Stomach (tissue), 9 donors: ENCODE data around the gene SLC24A3. TPM values are rescaled to one million over a fixed set of nuclear protein-coding genes. Genes with fewer than 3 reads are reported as not detected.

Experiments
- DNase-seq, 2 donors: peaks; one replicate each; pipeline versions ENCODE4 v3.0.0 to v3.0.0-alpha.2; 2013 to 2019
- H3K27ac ChIP-seq, 5 donors: fragments of 200-600 bp in 4 of 5; sonication (generic) in 4 of 5; one replicate each; pipeline ENCODE4 v1.5.1; 2013 to 2019; ENCODE audit warnings: mild to moderate bottlenecking in 1 of 5, moderate library complexity in 1 of 5
- H3K27me3 ChIP-seq, 3 donors: fragments of 200-600 bp; sonication (generic); one replicate each; pipeline ENCODE4 v1.5.1; 2017 to 2019; ENCODE audit warnings: mixed run types in 1 of 3
- H3K36me3 ChIP-seq, 4 donors: fragments of 200-600 bp; sonication (generic); 1 replicate in 3 of 4; 2 replicates in 1 of 4; pipeline ENCODE4 v1.5.1; 2016 to 2019
- H3K4me1 ChIP-seq, 4 donors: fragments of 200-600 bp; sonication (generic); one replicate each; pipeline ENCODE4 v1.5.1; 2016 to 2019
- H3K4me3 ChIP-seq, 4 donors: fragments of 200-600 bp; sonication (generic) in 3 of 4; one replicate each; pipeline ENCODE4 v1.5.1; 2016 to 2019; ENCODE audit warnings: mild to moderate bottlenecking in 1 of 4
- H3K9me3 ChIP-seq, 4 donors: fragments of 200-600 bp; sonication (generic); one replicate each; pipeline ENCODE4 v1.5.1; 2016 to 2019
- CTCF ChIP-seq, 7 experiments: fragments of 450-650 bp in 4 of 7; fragments of 200-600 bp in 3 of 7; sonication (generic) in 3 of 7; IDR thresholded peaks; one replicate each; pipeline ENCODE4 v1.5.1; 2016 to 2019; ENCODE audit warnings: antibody characterized with exemption in 7 of 7, control low read depth in 2 of 7, mild to moderate bottlenecking in 1 of 7
- EP300 ChIP-seq: sonication (generic); formaldehyde crosslinking; IDR thresholded peaks from one replicate; pipeline ENCODE4 v1.6.1; 2017; ENCODE audit warnings: antibody characterized with exemption
- POLR2A ChIP-seq, 4 donors: fragments of 450-650 bp; IDR thresholded peaks; one replicate each; pipeline ENCODE4 v1.6.1; 2016; ENCODE audit warnings: antibody characterized with exemption in 4 of 4, control low read depth in 2 of 4, mild to moderate bottlenecking in 1 of 4, moderate library complexity in 1 of 4
- POLR2AphosphoS5 ChIP-seq, 3 donors: sonication (generic); formaldehyde crosslinking; IDR thresholded peaks; one replicate each; pipeline ENCODE4 v1.6.1; 2016; ENCODE audit warnings: antibody characterized with exemption in 3 of 3
- WGBS, 5 donors: extraction: QIAGEN DNeasy Blood & Tissue Kit in 3 of 5; methylation state at CpG; one replicate each; pipeline versions ENCODE4 v1.1.5 to v1.1.7; 2013 to 2018; 5-methylcytosine and 5-hydroxymethylcytosine counted together
- intact Hi-C: fragments of 100-400 bp; cut with DNase I; formaldehyde crosslinking; loops from one replicate; pipeline ENCODE4 v1.15.1; 2023; ENCODE audit warnings: low total_unique reads
- polyA plus RNA-seq, 3 donors: library from polyadenylated mRNA; stranded (reverse); fragments of 200-250 nt; gene quantifications; one replicate each; pipeline ENCODE4 v1.2.3, GENCODE V29; 2013
- total RNA-seq, 5 donors: library from RNA; depleted of rRNA; stranded (reverse); fragments of >200 nt; gene quantifications; one replicate each; pipeline versions ENCODE4 v1.1.0 to v1.2.3, GENCODE V29; 2014 to 2016
- donor health status: healthy with polysubstance abuse.
- donor health status: Bipolar disorder and iron deficiency.
- donor health status: healthy.

SLC24A3 gene
- total and polyA plus RNA-seq, 8 donors = 1.8 to 9.0 (median 4.5) TPM

DNA sequence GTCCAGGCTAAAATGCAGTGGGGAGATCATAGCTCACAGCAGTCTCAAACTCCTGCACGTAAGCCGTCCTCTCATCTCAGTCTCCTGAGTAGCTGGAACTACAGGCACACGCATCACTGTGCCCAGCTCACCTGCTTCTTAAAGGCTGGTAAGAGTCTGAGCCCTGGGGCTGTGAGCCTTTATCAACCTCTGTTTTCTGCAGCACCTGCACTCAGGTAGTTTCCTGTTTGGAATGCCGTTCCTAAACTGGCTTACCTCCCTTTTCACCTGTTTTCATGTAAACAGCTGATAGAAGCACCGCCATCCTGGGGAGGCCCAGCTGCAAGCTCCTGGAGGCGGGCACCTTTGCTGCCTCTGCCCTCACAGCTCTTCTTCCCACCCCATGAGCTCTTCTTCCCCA is 45.4 kb downstream of the SLC24A3 start:
- H3K4me3 ChIP-seq = no peak overlapping the region
- no peaks in the 10 kb centered on the region for H3K9me3 ChIP-seq
- H3K27me3 ChIP-seq = no peaks in the 10 kb centered on the region
- no peaks in the 10 kb centered on the region for H3K36me3 ChIP-seq
- WGBS, 5 donors = 63 to 72% (median 65%) methylated on average over 6 of the region's 6 CpGs
- H3K4me1 ChIP-seq = peaks cover 0 to 21% (median 0%) of the 10 kb centered on the region in 4 donors
- intact Hi-C loops = no loop called here
- no peak overlapping the region for H3K27ac ChIP-seq
- TF ChIP-seq POLR2AphosphoS5 (IDR thresholded peaks at IDR 0.05) = no peak
- TF ChIP-seq CTCF (IDR thresholded peaks at IDR 0.05) = no peak
- no peak for TF ChIP-seq POLR2A (IDR thresholded peaks at IDR 0.05)
- no peak for TF ChIP-seq EP300
- no peak for DNase-seq

GRCh38 chr20:19259141-19259591 is 46.7 kb downstream of the SLC24A3 start:
- Histone ChIP-seq H3K36me3 (no peaks in the 10 kb centered on the region), H3K9me3 (no peaks in the 10 kb centered on the region), H3K27ac (no peak overlapping the region), H3K27me3 (no peaks in the 10 kb centered on the region), H3K4me3 (no peak overlapping the region), H3K4me1 (peaks cover 0 to 16% (median 0%) of the 10 kb centered on the region in 4 donors)
- TF ChIP-seq POLR2A (IDR thresholded peaks at IDR 0.05) = no peak
- no peak for TF ChIP-seq EP300
- no peak for TF ChIP-seq CTCF (IDR thresholded peaks at IDR 0.05)
- no peak for TF ChIP-seq POLR2AphosphoS5 (IDR thresholded peaks at IDR 0.05)
- DNase-seq = no peak
- WGBS, 5 donors = 82 to 90% (median 86%) methylated on average over 6 to 7 of the region's 7 CpGs
- intact Hi-C loops = no loop called here

DNA sequence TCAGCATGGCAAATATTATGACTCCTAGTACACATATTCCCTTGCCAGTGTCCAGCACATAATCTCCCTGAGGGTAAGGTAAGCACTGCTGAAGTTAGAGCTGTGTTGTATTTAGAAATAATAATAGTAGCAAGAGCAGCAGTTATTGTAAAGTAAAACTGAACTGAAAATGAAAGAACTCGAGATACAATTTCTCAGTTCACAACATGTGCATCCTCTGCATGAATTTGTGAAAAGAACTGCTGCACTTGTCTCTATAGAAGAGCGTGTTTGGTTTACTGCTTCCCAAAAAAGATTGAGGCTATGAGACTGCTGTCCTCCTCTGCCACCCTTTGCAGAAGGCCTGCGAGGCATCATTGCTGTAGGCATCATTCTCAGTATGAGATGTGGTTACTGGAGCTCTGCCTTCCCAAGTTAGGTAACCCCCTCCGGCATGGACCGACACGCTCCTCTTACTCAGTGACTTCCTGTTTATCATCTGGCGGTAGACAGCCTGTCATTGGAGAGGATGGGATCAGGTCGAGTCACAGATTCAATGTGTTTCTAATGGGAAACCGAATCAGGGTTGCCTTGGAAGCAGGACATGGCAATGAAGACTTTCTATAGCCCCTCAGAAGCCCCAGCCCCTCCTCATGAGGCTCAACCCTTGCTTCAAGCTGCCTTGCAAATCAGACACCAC is 48.1 kb downstream of the SLC24A3 start:
- Histone ChIP-seq H3K36me3 (no peaks in the 10 kb centered on the region), H3K27me3 (no peaks in the 10 kb centered on the region), H3K9me3 (no peaks in the 10 kb centered on the region), H3K4me3 (no peak overlapping the region), H3K27ac (no peak overlapping the region), H3K4me1 (peaks cover 0 to 11% (median 0%) of the 10 kb centered on the region in 4 donors)
- intact Hi-C loops = no loop called here
- TF ChIP-seq POLR2AphosphoS5 (IDR thresholded peaks at IDR 0.05) = no peak
- TF ChIP-seq EP300 = no peak
- TF ChIP-seq POLR2A (IDR thresholded peaks at IDR 0.05) = no peak
- TF ChIP-seq CTCF (IDR thresholded peaks at IDR 0.05) = no peak
- DNase-seq = no peak
- 66 to 72% (median 68%) methylated on average over 9 of the region's 9 CpGs for WGBS, 5 donors

DNA sequence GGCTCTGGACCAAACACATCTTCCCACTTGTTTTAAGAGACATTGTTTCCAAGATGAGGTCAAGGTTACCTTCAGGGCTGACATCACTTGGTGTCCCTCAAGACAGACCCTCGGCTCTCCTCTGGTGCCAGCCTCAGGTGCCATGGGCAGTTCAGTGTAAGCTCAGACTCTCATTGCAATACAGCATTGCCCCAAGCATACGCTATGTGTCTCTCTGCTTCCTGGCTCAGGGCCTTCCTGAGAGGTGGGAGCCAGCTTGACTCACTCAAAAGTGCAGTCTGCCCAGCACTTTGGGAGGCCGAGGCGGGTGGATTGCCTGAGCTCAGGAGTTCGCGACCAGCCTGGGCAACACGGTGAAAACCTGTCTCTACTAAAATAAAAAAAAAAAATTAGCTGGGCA is 51.7 kb downstream of the SLC24A3 start:
- intact Hi-C loops = no loop called here
- TF ChIP-seq POLR2AphosphoS5 (IDR thresholded peaks at IDR 0.05) (no peak), CTCF (IDR thresholded peaks at IDR 0.05) (no peak), EP300 (no peak), POLR2A (IDR thresholded peaks at IDR 0.05) (no peak)
- H3K27ac ChIP-seq = no peak overlapping the region
- no peak overlapping the region for H3K4me3 ChIP-seq
- DNase-seq = no peak
- 89 to 96% (median 90%) methylated on average over 7 of the region's 7 CpGs for WGBS, 5 donors
- H3K36me3 ChIP-seq = no peaks in the 10 kb centered on the region
- H3K9me3 ChIP-seq = no peaks in the 10 kb centered on the region
- peaks cover 0 to 11% (median 0%) of the 10 kb centered on the region in 4 donors for H3K4me1 ChIP-seq
- H3K27me3 ChIP-seq = no peaks in the 10 kb centered on the region
